CD14-positive monocyte (primary cell): Measurements from ENCODE around the gene CSNK1D. TPM values are rescaled to one million over a fixed set of nuclear protein-coding genes. Genes with fewer than 3 reads are reported as not detected.
A peak's percentile ranks its signal among the peaks of the same experiment; 100 is the strongest.

ENCODE experiments used
- DNase-seq, 3 donors: peaks; one replicate each; pipeline ENCODE4 v3.0.0-alpha.2; 2011 to 2022
- H2AFZ ChIP-seq: 2 replicates; pipeline ENCODE4 v1.6.0; 2012; ENCODE audit warnings: mild to moderate bottlenecking, low read depth, low read length, inconsistent platforms; ENCODE audit not compliant: insufficient read depth, poor library complexity, severe bottlenecking
- H3K27ac ChIP-seq, 2 donors: 1 replicate in 1 of 2; 2 replicates in 1 of 2; pipeline ENCODE4 v1.5.1; 2012 to 2013; ENCODE audit warnings: low read length in 2 of 2, control low read depth in 1 of 2, inconsistent platforms in 1 of 2, low read depth in 1 of 2, mild to moderate bottlenecking in 1 of 2
- H3K27me3 ChIP-seq, 2 donors: one replicate each; pipeline versions ENCODE4 v1.6.0 to v1.6.1; 2011 to 2013; ENCODE audit warnings: low read length in 2 of 2; ENCODE audit not compliant: control insufficient read depth in 2 of 2, insufficient read depth in 2 of 2
- H3K36me3 ChIP-seq, 2 donors: replicated peaks in 1 of 2; 1 replicate in 1 of 2; 2 replicates in 1 of 2; pipeline versions ENCODE4 v1.5.1 to v1.6.1; 2012 to 2013; ENCODE audit warnings: low read length in 2 of 2, control low read depth in 1 of 2, inconsistent platforms in 1 of 2, mild to moderate bottlenecking in 1 of 2; ENCODE audit not compliant: insufficient read depth in 2 of 2, control insufficient read depth in 1 of 2
- H3K4me1 ChIP-seq, 2 donors: 1 replicate in 1 of 2; 2 replicates in 1 of 2; pipeline versions ENCODE4 v1.5.1 to v1.6.1; 2012 to 2013; ENCODE audit warnings: low read length in 2 of 2, control low read depth in 1 of 2, inconsistent platforms in 1 of 2, mild to moderate bottlenecking in 1 of 2, moderate library complexity in 1 of 2; ENCODE audit not compliant: insufficient read depth in 2 of 2, control insufficient read depth in 1 of 2
- H3K4me2 ChIP-seq: replicated peaks from 2 replicates; pipeline ENCODE3; 2012; ENCODE audit warnings: low read length, moderate library complexity, mild to moderate bottlenecking; ENCODE audit not compliant: poor library complexity, severe bottlenecking; ENCODE audit errors: extremely low read depth
- H3K4me3 ChIP-seq, 3 experiments: fragments of 200-600 bp in 1 of 3; sonication (generic) in 1 of 3; replicated peaks in 1 of 3; 1 replicate in 2 of 3; 2 replicates in 1 of 3; pipeline ENCODE4 v1.5.1; 2011 to 2013; ENCODE audit warnings: low read length in 3 of 3, mild to moderate bottlenecking in 3 of 3, control low read depth in 2 of 3, low read depth in 2 of 3, inconsistent platforms in 1 of 3, moderate library complexity in 1 of 3
- H3K79me2 ChIP-seq: 2 replicates; pipeline ENCODE4 v1.6.0; 2012; ENCODE audit warnings: mild to moderate bottlenecking, control low read depth, inconsistent platforms, low read length, moderate library complexity; ENCODE audit not compliant: insufficient read depth
- H3K9ac ChIP-seq: 2 replicates; pipeline ENCODE4 v1.6.0; 2017; ENCODE audit warnings: low read length, mild to moderate bottlenecking; ENCODE audit not compliant: insufficient read depth, poor library complexity, severe bottlenecking
- H3K9me3 ChIP-seq, 2 donors: replicated peaks in 1 of 2; 1 replicate in 1 of 2; 2 replicates in 1 of 2; pipeline versions ENCODE4 v1.5.1 to v1.6.1; 2012 to 2013; ENCODE audit warnings: low read length in 2 of 2, control low read depth in 1 of 2; ENCODE audit not compliant: control insufficient read depth in 1 of 2, insufficient read depth in 1 of 2
- H4K20me1 ChIP-seq: 2 replicates; pipeline ENCODE4 v1.6.0; 2012; ENCODE audit warnings: mild to moderate bottlenecking, low read length, control low read depth, moderate library complexity; ENCODE audit not compliant: insufficient read depth
- H3K27ac Mint-ChIP-seq, 7 donors: one replicate each; pipeline ENCODE4 v1.8.0; 2020; ENCODE audit warnings: mild to moderate bottlenecking in 7 of 7, mixed read lengths in 7 of 7, moderate library complexity in 6 of 7, inconsistent platforms in 2 of 7
- H3K27me3 Mint-ChIP-seq, 3 donors: one replicate each; pipeline ENCODE4 v1.8.0; 2021 to 2022; ENCODE audit warnings: low read depth in 3 of 3, mild to moderate bottlenecking in 3 of 3, mixed read lengths in 3 of 3, moderate library complexity in 3 of 3, inconsistent platforms in 1 of 3
- H3K36me3 Mint-ChIP-seq, 2 donors: one replicate each; pipeline ENCODE4 v1.8.0; 2020; ENCODE audit warnings: mixed read lengths in 2 of 2, inconsistent platforms in 1 of 2, mild to moderate bottlenecking in 1 of 2
- H3K4me1 Mint-ChIP-seq: one replicate; pipeline ENCODE4 v1.8.0; 2020; ENCODE audit warnings: mild to moderate bottlenecking, mixed read lengths
- H3K4me3 Mint-ChIP-seq, 2 donors: one replicate each; pipeline ENCODE4 v1.8.0; 2020; ENCODE audit warnings: mild to moderate bottlenecking in 2 of 2, mixed read lengths in 2 of 2, moderate library complexity in 1 of 2
- H3K9me3 Mint-ChIP-seq, 7 donors: one replicate each; pipeline ENCODE4 v1.8.0; 2020 to 2022; ENCODE audit warnings: mixed read lengths in 7 of 7, mild to moderate bottlenecking in 6 of 7, moderate library complexity in 6 of 7, inconsistent platforms in 2 of 7
- CTCF ChIP-seq: fragments of 200-600 bp; IDR thresholded peaks from one replicate; pipeline ENCODE4 v1.8.0; 2022; ENCODE audit warnings: antibody characterized with exemption, mild to moderate bottlenecking
- WGBS: methylation state at CpG from one replicate; pipeline ENCODE4 v1.1.5; 2013; ENCODE audit warnings: missing lambda C conversion rate; ENCODE audit not compliant: insufficient coverage; 5-methylcytosine and 5-hydroxymethylcytosine counted together
- intact Hi-C, 2 donors: fragments of 100-400 bp; cut with micrococcal nuclease; formaldehyde crosslinking; loops; one replicate each; pipeline versions ENCODE4 v1.15.0 to v1.15.1; 2023
- polyA plus RNA-seq, 3 donors: library from polyadenylated mRNA; depleted of rRNA in 1 of 3; unstranded in 2 of 3; stranded (reverse) in 1 of 3; fragments of 300-500 nt in 2 of 3; fragments of >200 nt in 1 of 3; fragmentation: Illumina TruSeq in 2 of 3; gene quantifications; 1 replicate in 2 of 3; 2 replicates in 1 of 3; pipeline ENCODE4 v1.2.3, GENCODE V29; 2012 to 2021

Gene CSNK1D
- polyA plus RNA-seq, 3 donors = 47.0 to 299 (median 60.9) TPM

- H3K4me3 ChIP-seq = no peak overlapping the region
- Mint-ChIP-seq H3K27me3 (peaks cover 0 to 6% (median 0%) of the 10 kb centered on the region in 3 donors), H3K9me3 (peaks cover 0 to 3% (median 0%) of the 10 kb centered on the region in 7 donors), H3K4me3 (no peak overlapping the region), H3K27ac (peak overlapping the region in 4 of 7 donors; percentile 6 to 63 (median 46)), H3K4me1 (peaks cover 54% of the 10 kb centered on the region), H3K36me3 (peaks cover 68 to 79% of the 10 kb centered on the region in 2 donors)
- H4K20me1 ChIP-seq = peaks cover 100% of the 10 kb centered on the region
- TF ChIP-seq CTCF = no peak
- no peak overlapping the region for H2AFZ ChIP-seq
- H3K4me2 ChIP-seq = no peak overlapping the region
- intact Hi-C loops = loop anchor here in 1 of 2 donors (2.0 kb wide), 1 partner anchor 75 kb away; no protein-coding TSS in a partner anchor
- DNase-seq = no peak
- H3K36me3 ChIP-seq = peaks cover 79 to 82% of the 10 kb centered on the region in 2 donors
- H3K79me2 ChIP-seq = peaks cover 88% of the 10 kb centered on the region
- no peaks in the 10 kb centered on the region for H3K9me3 ChIP-seq
- no peak overlapping the region for H3K9ac ChIP-seq
- peaks cover 32 to 44% of the 10 kb centered on the region in 2 donors for H3K4me1 ChIP-seq
- 98% methylated on average over 40 of the region's 47 CpGs for WGBS
- H3K27me3 ChIP-seq = no peaks in the 10 kb centered on the region
- peak overlapping the region in 1 of 2 donors; percentile 63 for H3K27ac ChIP-seq
Observed at GRCh38 chr17:82245134-82246039, 28.1 kb downstream of the CSNK1D start.

- Histone ChIP-seq H3K27me3 (no peaks in the 10 kb centered on the region), H3K4me2 (no peak overlapping the region), H3K79me2 (peaks cover 88% of the 10 kb centered on the region), H3K4me3 (no peak overlapping the region), H4K20me1 (peaks cover 100% of the 10 kb centered on the region), H3K36me3 (peaks cover 72 to 81% of the 10 kb centered on the region in 2 donors), H3K27ac (peak overlapping the region in 1 of 2 donors; percentile 74), H2AFZ (no peak overlapping the region), H3K4me1 (peaks cover 40 to 52% of the 10 kb centered on the region in 2 donors), H3K9ac (no peak overlapping the region), H3K9me3 (no peaks in the 10 kb centered on the region)
- peaks cover 0 to 3% (median 0%) of the 10 kb centered on the region in 7 donors for H3K9me3 Mint-ChIP-seq
- 77% methylated on average over 29 of the region's 39 CpGs for WGBS
- H3K27ac Mint-ChIP-seq = peak overlapping the region in 6 of 7 donors; percentile 14 to 77 (median 61)
- DNase-seq = no peak
- peak; percentile 55 for TF ChIP-seq CTCF
- H3K4me1 Mint-ChIP-seq = peaks cover 62% of the 10 kb centered on the region
- no peak overlapping the region for H3K4me3 Mint-ChIP-seq
- intact Hi-C loops = loop anchor here (2.0 to 5.0 kb wide), 3 partner anchors 37 to 78 kb away; no protein-coding TSS in a partner anchor
- peaks cover 63 to 73% of the 10 kb centered on the region in 2 donors for H3K36me3 Mint-ChIP-seq
- H3K27me3 Mint-ChIP-seq = peaks cover 0 to 6% (median 0%) of the 10 kb centered on the region in 3 donors
Observed at GRCh38 chr17:82244413-82245133, 28.9 kb downstream of the CSNK1D start.
